NCI-H82 treated with DMSO at 0.1 percent for 48 hours (cell line): ENCODE results near the gene LGR6.
"Not testable (repeated sequence)": the region's sequence is repeated elsewhere in the genome, so short reads cannot be mapped to it uniquely, and the experiment has no call there.

ENCODE experiments used
- DNase-seq: peaks from one replicate; lab custom pipeline; 2025; ENCODE audit not compliant: unreplicated experiment; lab: John Stamatoyannopoulos, UW

The LGR6 gene

GRCh38 chr1:202237052-202237451, 43.5 kb downstream of the LGR6 start:
- peak; percentile 29 for DNase-seq

GRCh38 chr1:202238914-202239313, 45.3 kb downstream of the LGR6 start:
- DNase-seq: no peak

GRCh38 chr1:202240226-202240625, 46.6 kb downstream of the LGR6 start:
- DNase-seq: not testable (repeated sequence)

GRCh38 chr1:202240956-202241355, 47.4 kb downstream of the LGR6 start:
- no peak for DNase-seq

GRCh38 chr1:202241376-202242079, 47.9 kb downstream of the LGR6 start:
- DNase-seq: no peak

GRCh38 chr1:202242080-202242419, 48.5 kb downstream of the LGR6 start:
- DNase-seq: no peak

- DNase-seq: no peak
These were observed 49.4 kb downstream of the LGR6 start for GRCh38 chr1:202243006-202243405.

- DNase-seq: no peak
These were observed 51.3 kb downstream of the LGR6 start for GRCh38 chr1:202244841-202245261.

- no peak for DNase-seq
These were observed 51.8 kb downstream of the LGR6 start for GRCh38 chr1:202245391-202245790.

- no peak for DNase-seq
These were observed 53.5 kb downstream of the LGR6 start for GRCh38 chr1:202247104-202247503.

GRCh38 chr1:202247837-202248795, 54.5 kb downstream of the LGR6 start:
- no peak for DNase-seq

GRCh38 chr1:202248861-202249260, 55.3 kb downstream of the LGR6 start:
- no peak for DNase-seq

- no peak for DNase-seq
These were observed 55.8 kb downstream of the LGR6 start for GRCh38 chr1:202249436-202249835.

- DNase-seq: no peak
These were observed 56.2 kb downstream of the LGR6 start for GRCh38 chr1:202249846-202250245.

- DNase-seq: no peak
These were observed 57.4 kb downstream of the LGR6 start for GRCh38 chr1:202250982-202251381.

- DNase-seq: no peak
These were observed 58.0 kb downstream of the LGR6 start for GRCh38 chr1:202251424-202252256.

- DNase-seq: no peak
These were observed 58.7 kb downstream of the LGR6 start for GRCh38 chr1:202252271-202252670.

- DNase-seq: no peak
These were observed 61.1 kb downstream of the LGR6 start for GRCh38 chr1:202254454-202255252.

- DNase-seq: no peak
These were observed 61.7 kb downstream of the LGR6 start for GRCh38 chr1:202255343-202255742.

- no peak for DNase-seq
These were observed 66.1 kb downstream of the LGR6 start for GRCh38 chr1:202259705-202260104.
